Gastroesophageal sphincter (tissue), 3 donors: ENCODE measurements around the gene UBE2D4.

Experiments used
- CTCF ChIP-seq, 4 experiments: fragments of 200-600 bp in 2 of 4; fragments of 450-650 bp in 2 of 4; sonication (generic) in 1 of 4; IDR thresholded peaks; one replicate each; pipeline ENCODE4 v1.5.1; 2017 to 2019; ENCODE audit warnings: antibody characterized with exemption in 4 of 4, mild to moderate bottlenecking in 2 of 4, moderate library complexity in 2 of 4
- POLR2A ChIP-seq, 2 donors: fragments of 450-650 bp; IDR thresholded peaks; one replicate each; pipeline ENCODE4 v1.6.1; 2017; ENCODE audit warnings: antibody characterized with exemption in 2 of 2, mild to moderate bottlenecking in 2 of 2, moderate library complexity in 1 of 2
- POLR2AphosphoS5 ChIP-seq: sonication (generic); formaldehyde crosslinking; IDR thresholded peaks from one replicate; pipeline ENCODE4 v1.6.1; 2017; ENCODE audit warnings: antibody characterized with exemption

GRCh38 chr7:43953071-43953470 is 26.8 kb downstream of the UBE2D4 start:
- TF ChIP-seq CTCF (IDR thresholded peaks at IDR 0.05) (no peak), POLR2AphosphoS5 (no peak), POLR2A (IDR thresholded peaks at IDR 0.05) (no peak)
